K562 (cell line): ENCODE data around the gene TMEM129. TPM values are rescaled to one million over a fixed set of nuclear protein-coding genes. Genes with fewer than 3 reads are reported as not detected.

ENCODE experiments used
- CHD4 ChIP-seq: fragments of 200-600 bp; sonication (generic); IDR thresholded peaks from 3 replicates; pipeline ENCODE4 v1.6.1; 2012; ENCODE audit warnings: low read depth, mild to moderate bottlenecking, mixed read lengths, low read length, inconsistent platforms; ENCODE audit not compliant: insufficient read depth, insufficient replicate concordance, poor library complexity, severe bottlenecking
- CREB1 ChIP-seq, 2 experiments: sonication (generic) in 1 of 2; formaldehyde crosslinking in 1 of 2; IDR thresholded peaks; 2 replicates each; pipeline versions ENCODE4 v1.6.1 to v1.8.0; 2012 to 2022; ENCODE audit warnings: inconsistent platforms in 1 of 2, mild to moderate bottlenecking in 1 of 2, missing genetic modification reagents in 1 of 2, moderate library complexity in 1 of 2
- ELF1 ChIP-seq: fragments of 200-800 bp; sonication (Bioruptor generic); IDR thresholded peaks from 2 replicates; pipeline ENCODE4 v1.6.1; 2016; ENCODE audit warnings: missing genetic modification characterization, missing compliant biosample characterization
- ETV1 ChIP-seq: fragments of 450-650 bp; conservative IDR thresholded peaks from 2 replicates; pipeline ENCODE4 v1.6.1; 2016; ENCODE audit warnings: missing genetic modification characterization, control low read depth, low read depth, missing compliant biosample characterization
- FOXK2 ChIP-seq, 2 experiments: fragments of 450-650 bp; IDR thresholded peaks in 1 of 2; conservative IDR thresholded peaks in 1 of 2; 2 replicates each; pipeline ENCODE4 v1.6.1; 2016; ENCODE audit warnings: low read depth in 2 of 2, mild to moderate bottlenecking in 1 of 2
- GABPA ChIP-seq: fragments of 200-800 bp; sonication (Bioruptor generic); conservative IDR thresholded peaks from 2 replicates; pipeline ENCODE4 v1.6.1; 2016; ENCODE audit warnings: low read depth, missing genetic modification characterization, missing compliant biosample characterization
- MBD1 ChIP-seq: fragments of 250-450 bp; sonication (Bioruptor Pico); IDR thresholded peaks from 2 replicates; pipeline ENCODE4 v1.8.0; 2022; ENCODE audit warnings: inconsistent platforms
- MTA2 ChIP-seq: fragments of 450-650 bp; IDR thresholded peaks from 2 replicates; pipeline ENCODE4 v1.6.1; 2016; ENCODE audit warnings: low read depth
- MYNN ChIP-seq, 2 experiments: sonication (generic); formaldehyde crosslinking in 1 of 2; IDR thresholded peaks; 2 replicates each; pipeline versions ENCODE4 v1.5.0 to v1.6.1; 2016 to 2020; ENCODE audit warnings: antibody characterized with exemption in 1 of 2, missing genetic modification reagents in 1 of 2
- NCOA1 ChIP-seq: fragments of 450-650 bp; IDR thresholded peaks from 2 replicates; pipeline ENCODE4 v1.6.1; 2016; ENCODE audit warnings: low read depth
- NCOR1 ChIP-seq: fragments of 450-650 bp; IDR thresholded peaks from 2 replicates; pipeline ENCODE4 v1.6.1; 2016; ENCODE audit warnings: mild to moderate bottlenecking, moderate library complexity
- RB1 ChIP-seq: fragments of 450-650 bp; IDR thresholded peaks from 2 replicates; pipeline ENCODE4 v1.6.1; 2017; ENCODE audit warnings: low read depth, mild to moderate bottlenecking
- RBBP5 ChIP-seq: fragments of 200-600 bp; sonication (generic); IDR thresholded peaks from 2 replicates; pipeline ENCODE4 v1.6.1; 2012; ENCODE audit warnings: borderline replicate concordance, mild to moderate bottlenecking, low read length, control low read depth, inconsistent platforms; ENCODE audit not compliant: insufficient read depth, poor library complexity, severe bottlenecking
- SMARCE1 ChIP-seq: fragments of 450-650 bp; IDR thresholded peaks from 2 replicates; pipeline ENCODE4 v1.7.1; 2016; ENCODE audit warnings: mild to moderate bottlenecking
- SP1 ChIP-seq: sonication (generic); formaldehyde crosslinking; IDR thresholded peaks from 2 replicates; pipeline ENCODE4 v1.8.1; 2022; ENCODE audit warnings: mild to moderate bottlenecking, missing genetic modification reagents
- STAT5B ChIP-seq: fragments of 250-450 bp; sonication (Bioruptor Pico); IDR thresholded peaks from 2 replicates; pipeline ENCODE4 v1.8.0; 2021; ENCODE audit warnings: mild to moderate bottlenecking, inconsistent platforms
- TAF7 ChIP-seq: fragments of 450-650 bp; IDR thresholded peaks from 2 replicates; pipeline ENCODE4 v1.6.1; 2016; ENCODE audit warnings: missing genetic modification characterization, missing compliant biosample characterization
- TCFL5 ChIP-seq: fragments of 250-450 bp; sonication (Bioruptor Pico); conservative IDR thresholded peaks from 2 replicates; pipeline ENCODE4 v1.6.1; 2021; ENCODE audit warnings: mild to moderate bottlenecking, moderate library complexity, matching md5 sums
- TFAM ChIP-seq: fragments of 250-450 bp; sonication (Bioruptor Pico); conservative IDR thresholded peaks from 2 replicates; pipeline ENCODE4 v1.5.0; 2021; ENCODE audit warnings: mild to moderate bottlenecking, moderate library complexity
- ZBTB7A ChIP-seq: IDR thresholded peaks from 2 replicates; pipeline ENCODE4 v1.6.1; 2011; ENCODE audit warnings: low read depth, mild to moderate bottlenecking, low read length, moderate library complexity, borderline replicate concordance; ENCODE audit not compliant: control insufficient read depth
- ZC3H8 ChIP-seq: fragments of 450-650 bp; IDR thresholded peaks from 2 replicates; pipeline ENCODE4 v1.6.1; 2017
- ZNF143 ChIP-seq: sonication (generic); formaldehyde crosslinking; IDR thresholded peaks from 2 replicates; pipeline ENCODE4 v1.9.0; 2022; ENCODE audit warnings: mild to moderate bottlenecking, missing genetic modification reagents
- polyA plus RNA-seq, 8 experiments: library from polyadenylated mRNA; depleted of rRNA in 4 of 8; stranded (reverse) in 5 of 8; unstranded in 3 of 8; fragments of >200 nt; fragmentation: Nextera tagmentation in 2 of 8; fragmentation: Illumina TruSeq in 1 of 8; extraction: Ambion mirVana in 2 of 8; extraction: Trizol in 1 of 8; gene quantifications; 2 replicates each; pipeline versions ENCODE4 v1.2.1 to v1.2.3, GENCODE V29; 2011 to 2014; ENCODE audit warnings: inconsistent platforms in 1 of 8, missing spikeins in 1 of 8
- total RNA-seq, 7 experiments: library from RNA; depleted of rRNA in 6 of 7; stranded (reverse); fragments of >200 nt in 6 of 7; fragmentation: Illumina TruSeq in 2 of 7; extraction: Trizol in 2 of 7; gene quantifications; 2 replicates each; pipeline versions ENCODE4 v1.2.1 to v1.2.3, GENCODE V29; 2011 to 2021; ENCODE audit warnings: low replicate concordance in 1 of 7
- TF ChIP-seq, protein P1 (sequence below): IDR thresholded peaks from 2 replicates; pipeline ENCODE4 v1.6.1; 2014; ENCODE audit warnings: antibody characterized with exemption
- TF ChIP-seq, protein P2 (sequence below), 2 experiments: fragments of 200-800 bp in 1 of 2; sonication (Bioruptor generic) in 1 of 2; sonication (generic) in 1 of 2; formaldehyde crosslinking in 1 of 2; IDR thresholded peaks in 1 of 2; conservative IDR thresholded peaks in 1 of 2; 2 replicates each; pipeline versions ENCODE4 v1.5.0 to v1.6.1; 2016 to 2020; ENCODE audit warnings: missing compliant biosample characterization in 1 of 2, missing genetic modification characterization in 1 of 2, missing genetic modification reagents in 1 of 2

Gene TMEM129
- total and polyA plus RNA-seq, 9 of the 15 experiments (the other 6 are each of a cell fraction or from before 2014, with no cell fraction given), result 0.34 to 47.2 (median 18.8) TPM

DNA sequence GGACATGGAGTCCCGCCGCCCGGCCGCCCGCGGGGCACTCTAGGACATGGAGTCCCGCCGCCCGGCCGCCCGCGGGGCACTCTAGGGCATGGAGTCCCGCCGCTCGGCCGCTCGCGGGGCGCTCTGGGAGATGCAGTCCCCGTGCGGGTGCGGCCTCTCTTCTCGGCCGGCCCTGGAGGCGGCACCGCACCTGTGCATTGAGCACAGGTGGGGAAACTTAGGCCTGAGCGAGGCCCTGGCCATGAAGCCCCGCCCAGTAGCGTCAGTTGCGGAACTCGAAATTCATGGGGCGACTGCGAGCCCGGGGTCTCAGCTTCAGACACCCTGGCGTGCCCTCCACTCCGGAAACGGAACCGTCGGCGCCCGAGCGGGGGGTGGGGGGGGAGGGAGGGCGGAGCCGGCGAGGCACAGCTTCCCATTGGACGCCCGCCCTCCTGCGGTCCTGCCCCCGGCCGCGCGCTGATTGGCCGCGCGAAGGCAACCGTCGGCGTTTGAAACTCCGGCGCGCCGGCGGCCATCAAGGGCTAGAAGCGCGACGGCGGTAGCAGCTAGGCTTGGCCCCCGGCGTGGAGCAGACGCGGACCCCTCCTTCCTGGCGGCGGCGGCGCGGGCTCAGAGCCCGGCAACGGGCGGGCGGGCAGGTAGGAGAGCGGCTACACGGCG is at the start of gene TMEM129, which contains the start of gene TACC3 (continued):
- TF ChIP-seq ELF1 (peak; percentile 69), RBBP5 (peak; percentile 21), CHD4 (no peak), ZNF143 (CRISPR knock-in tag) (peak; percentile 65), SP1 (CRISPR knock-in tag) (peak; percentile 64; the same call in 1 of the 2 replicates), TFAM (no peak), ETV1 (tag) (peak; percentile 41; the same call in 1 of the 2 replicates), STAT5B (CRISPR knock-in tag) (no peak), NCOR1 (0 out of 2 replicates have a peak, but pooled peaks have one; percentile 9), FOXK2 (conservative IDR thresholded peaks at IDR 0.05 in 1 of 2, IDR thresholded peaks at IDR 0.05 in 1 of 2; ENCODE audit: low read depth in 2 of 2) (0 out of 4 replicates have a peak, but pooled peaks of 1 of the 2 experiments have one; percentile 22), MBD1 (CRISPR knock-in tag) (no peak), ZBTB7A (peak; percentile 82; the same call in 1 of the 2 replicates), NCOA1 (peak; percentile 74), MYNN (IDR thresholded peaks at IDR 0.05) (no peak), MYNN (CRISPR knock-in tag; IDR thresholded peaks at IDR 0.05) (no peak), TCFL5 (CRISPR knock-in tag) (no peak), ZC3H8 (no peak), GABPA (tag) (peak; percentile 98), CREB1 (IDR thresholded peaks at IDR 0.05) (peak; percentile 76), CREB1 (CRISPR knock-in tag; IDR thresholded peaks at IDR 0.05) (peak; percentile 74), SMARCE1 (no peak), RB1 (peak; percentile 52), MTA2 (peak; percentile 42; the same call in 1 of the 2 replicates), TAF7 (tag) (no peak)
- TF ChIP-seq, protein P1, sequence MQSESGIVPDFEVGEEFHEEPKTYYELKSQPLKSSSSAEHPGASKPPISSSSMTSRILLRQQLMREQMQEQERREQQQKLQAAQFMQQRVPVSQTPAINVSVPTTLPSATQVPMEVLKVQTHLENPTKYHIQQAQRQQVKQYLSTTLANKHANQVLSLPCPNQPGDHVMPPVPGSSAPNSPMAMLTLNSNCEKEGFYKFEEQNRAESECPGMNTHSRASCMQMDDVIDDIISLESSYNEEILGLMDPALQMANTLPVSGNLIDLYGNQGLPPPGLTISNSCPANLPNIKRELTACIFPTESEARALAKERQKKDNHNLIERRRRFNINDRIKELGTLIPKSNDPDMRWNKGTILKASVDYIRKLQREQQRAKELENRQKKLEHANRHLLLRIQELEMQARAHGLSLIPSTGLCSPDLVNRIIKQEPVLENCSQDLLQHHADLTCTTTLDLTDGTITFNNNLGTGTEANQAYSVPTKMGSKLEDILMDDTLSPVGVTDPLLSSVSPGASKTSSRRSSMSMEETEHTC, result no peak
- TF ChIP-seq, protein P2, sequence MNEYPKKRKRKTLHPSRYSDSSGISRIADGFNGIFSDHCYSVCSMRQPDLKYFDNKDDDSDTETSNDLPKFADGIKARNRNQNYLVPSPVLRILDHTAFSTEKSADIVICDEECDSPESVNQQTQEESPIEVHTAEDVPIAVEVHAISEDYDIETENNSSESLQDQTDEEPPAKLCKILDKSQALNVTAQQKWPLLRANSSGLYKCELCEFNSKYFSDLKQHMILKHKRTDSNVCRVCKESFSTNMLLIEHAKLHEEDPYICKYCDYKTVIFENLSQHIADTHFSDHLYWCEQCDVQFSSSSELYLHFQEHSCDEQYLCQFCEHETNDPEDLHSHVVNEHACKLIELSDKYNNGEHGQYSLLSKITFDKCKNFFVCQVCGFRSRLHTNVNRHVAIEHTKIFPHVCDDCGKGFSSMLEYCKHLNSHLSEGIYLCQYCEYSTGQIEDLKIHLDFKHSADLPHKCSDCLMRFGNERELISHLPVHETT (CRISPR knock-in tag; conservative IDR thresholded peaks at IDR 0.05 in 1 of 2, IDR thresholded peaks at IDR 0.05 in 1 of 2), result peak in 1 of 2 experiments; percentile 87; a peak in 2 of 4 replicates
